NCI-H2107 (cell line): Measurements from ENCODE around the gene LZTS2.

ENCODE experiments used
- DNase-seq: peaks from one replicate; lab custom pipeline; 2025; lab: John Stamatoyannopoulos, UW

LZTS2 gene

GRCh38 chr10:100979791-100980272, 19.8 kb upstream of the LZTS2 start:
- DNase-seq, result no peak

GRCh38 chr10:100980311-100980710, 19.3 kb upstream of the LZTS2 start:
- no peak for DNase-seq

- no peak for DNase-seq
These were observed 18.9 kb upstream of the LZTS2 start for GRCh38 chr10:100980711-100981110.

- no peak for DNase-seq
These were observed 18.3 kb upstream of the LZTS2 start for GRCh38 chr10:100981178-100981772.

DNA sequence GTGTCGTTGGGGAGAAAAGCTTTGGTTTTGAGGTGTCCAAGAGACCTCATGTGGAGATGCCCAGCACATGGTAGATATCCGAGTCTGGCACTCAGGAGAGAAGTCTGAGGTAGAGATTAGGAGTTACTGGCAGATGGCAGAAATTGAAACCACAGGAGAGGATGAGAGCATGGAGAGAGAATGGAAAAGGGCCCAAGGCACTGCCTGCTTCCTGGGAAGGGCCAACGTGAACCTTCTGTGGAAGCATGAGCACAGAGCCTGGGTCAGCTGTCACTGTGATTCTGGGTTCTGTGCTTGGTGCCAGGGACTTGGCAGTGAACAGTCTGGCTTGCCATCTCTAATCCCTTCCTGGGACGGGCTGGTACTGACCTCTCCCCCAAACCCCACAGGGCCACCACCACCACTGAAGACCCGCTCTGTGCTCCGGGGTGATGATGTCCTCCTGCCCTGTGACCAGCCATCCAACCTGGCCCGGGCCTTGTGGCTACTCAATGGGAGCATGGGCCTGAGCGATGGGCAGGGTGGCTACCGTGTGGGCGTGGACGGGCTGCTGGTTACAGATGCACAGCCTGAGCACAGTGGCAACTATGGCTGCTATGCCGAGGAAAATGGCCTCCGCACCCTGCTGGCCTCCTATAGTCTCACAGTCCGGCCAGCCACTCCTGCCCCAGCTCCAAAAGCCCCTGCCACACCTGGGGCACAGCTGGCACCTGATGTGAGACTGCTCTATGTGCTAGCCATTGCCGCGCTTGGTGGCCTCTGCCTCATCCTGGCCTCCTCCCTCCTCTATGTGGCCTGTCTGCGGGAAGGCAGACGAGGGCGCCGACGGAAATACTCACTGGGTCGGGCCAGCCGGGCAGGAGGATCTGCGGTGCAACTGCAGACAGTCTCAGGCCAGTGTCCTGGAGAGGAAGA, 16.4 kb upstream of the LZTS2 start:
- no peak for DNase-seq

- no peak for DNase-seq
These were observed 15.5 kb upstream of the LZTS2 start for GRCh38 chr10:100983868-100984671.

DNA sequence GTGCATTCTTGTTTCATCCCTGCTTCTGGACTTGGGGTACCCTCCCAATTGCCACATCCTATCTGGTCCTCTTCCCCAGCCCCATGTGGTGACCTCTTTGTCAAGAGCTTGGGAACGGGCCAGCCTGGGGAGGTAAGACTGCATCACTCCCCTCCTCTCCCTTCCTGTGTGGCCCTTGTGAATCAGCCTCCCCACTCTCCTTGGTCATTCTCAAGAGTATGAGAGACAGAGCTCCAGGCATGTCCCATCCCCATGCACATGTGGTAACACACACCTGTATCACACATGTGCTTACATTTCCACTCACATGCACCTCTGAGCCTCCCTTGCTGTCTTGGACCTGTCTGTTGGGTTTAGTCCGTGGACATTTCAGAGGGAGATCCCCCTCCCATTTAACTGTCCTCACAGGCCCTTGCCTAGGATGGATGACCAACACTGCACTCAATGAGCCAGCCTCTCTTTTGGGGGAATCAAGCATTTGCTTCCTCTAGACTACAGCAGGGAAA, 14.9 kb upstream of the LZTS2 start:
- no peak for DNase-seq

- DNase-seq, result no peak
These were observed 14.3 kb upstream of the LZTS2 start for GRCh38 chr10:100985336-100985735.

- no peak for DNase-seq
These were observed 13.0 kb upstream of the LZTS2 start for GRCh38 chr10:100986623-100986951.

DNA sequence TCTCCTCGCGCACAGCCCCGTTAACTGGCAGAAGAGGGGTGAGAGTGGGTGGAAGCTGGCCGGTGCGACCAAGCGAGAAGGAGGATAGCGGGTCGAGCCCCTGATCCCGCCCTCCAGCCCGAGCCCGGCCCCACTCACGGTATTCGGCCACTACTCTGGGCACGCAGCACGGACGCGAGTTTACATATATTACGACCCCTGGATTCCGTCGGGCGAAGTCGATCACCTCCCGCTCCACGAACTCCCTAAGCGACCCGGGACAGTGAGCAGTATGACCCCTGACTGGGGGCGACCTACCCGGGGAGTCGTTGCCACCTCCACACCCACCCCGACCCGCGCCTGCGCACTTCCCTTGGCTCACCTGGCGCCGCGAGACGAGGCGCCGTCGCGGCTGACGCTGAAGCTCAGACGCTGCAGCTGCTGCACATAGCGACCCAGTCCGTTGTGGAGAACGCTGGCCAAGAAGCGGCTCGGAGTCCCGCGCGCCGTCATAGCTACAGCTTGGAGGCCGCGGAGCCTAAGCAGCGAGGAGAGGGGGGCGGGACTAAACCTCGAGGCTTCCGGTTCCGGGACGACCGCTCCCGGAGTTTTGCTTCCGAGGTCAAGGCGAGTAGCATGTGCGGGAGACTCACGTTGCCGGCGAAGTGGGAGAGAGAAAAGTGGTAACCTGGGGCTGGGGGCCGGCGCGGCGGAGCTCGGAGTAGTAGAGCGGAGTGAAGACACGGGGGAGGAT, 12.5 kb upstream of the LZTS2 start, which contains the start of the genes MRPL43 and TWNK:
Gene MRPL43 (minus strand): TSS at position 546 of the 733 bp plus-strand sequence. CDS start 54 bp downstream, at position 492.
Gene TWNK (plus strand): TSS at position 592 of the 733 bp plus-strand sequence. CDS start 668 bp downstream, outside the sequence.
- peak; percentile 7 for DNase-seq

DNA sequence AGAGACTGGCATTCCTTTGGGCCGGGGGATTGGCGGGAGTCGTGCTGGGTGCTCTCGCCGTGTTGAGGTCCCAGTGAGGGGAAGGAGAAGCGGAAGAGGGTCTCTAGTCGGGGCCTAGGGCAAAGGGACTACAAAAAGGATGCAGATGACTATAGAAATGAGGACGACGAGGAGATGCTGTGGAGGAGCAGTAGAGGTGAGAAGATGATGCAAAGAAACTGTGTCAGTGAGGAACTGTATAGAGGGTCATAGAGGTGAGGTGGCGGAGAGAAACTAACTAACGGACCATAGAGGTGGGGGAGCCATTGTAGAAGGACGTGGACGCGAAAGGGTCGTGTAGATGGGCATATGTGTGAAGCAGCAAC, 11.9 kb upstream of the LZTS2 start:
- no peak for DNase-seq

DNA sequence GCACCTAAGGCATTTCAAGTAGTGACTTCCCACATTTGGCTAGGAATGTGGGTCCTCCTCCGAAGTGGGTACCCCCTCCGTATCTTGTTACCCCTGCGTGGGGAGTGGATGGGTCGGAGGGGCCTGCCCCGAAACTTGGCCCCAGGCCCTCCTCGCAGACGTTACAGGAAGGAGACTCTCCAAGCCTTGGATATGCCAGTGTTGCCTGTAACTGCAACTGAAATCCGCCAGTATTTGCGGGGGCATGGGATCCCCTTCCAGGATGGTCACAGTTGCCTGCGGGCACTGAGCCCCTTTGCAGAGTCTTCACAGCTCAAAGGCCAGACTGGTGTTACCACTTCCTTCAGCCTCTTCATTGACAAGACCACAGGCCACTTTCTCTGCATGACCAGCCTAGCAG, 11.4 kb upstream of the LZTS2 start:
- DNase-seq, result no peak

- DNase-seq, result no peak
These were observed 10.5 kb upstream of the LZTS2 start for GRCh38 chr10:100989088-100989487.

- no peak for DNase-seq
These were observed 5.5 kb upstream of the LZTS2 start for GRCh38 chr10:100993986-100994708.

DNA sequence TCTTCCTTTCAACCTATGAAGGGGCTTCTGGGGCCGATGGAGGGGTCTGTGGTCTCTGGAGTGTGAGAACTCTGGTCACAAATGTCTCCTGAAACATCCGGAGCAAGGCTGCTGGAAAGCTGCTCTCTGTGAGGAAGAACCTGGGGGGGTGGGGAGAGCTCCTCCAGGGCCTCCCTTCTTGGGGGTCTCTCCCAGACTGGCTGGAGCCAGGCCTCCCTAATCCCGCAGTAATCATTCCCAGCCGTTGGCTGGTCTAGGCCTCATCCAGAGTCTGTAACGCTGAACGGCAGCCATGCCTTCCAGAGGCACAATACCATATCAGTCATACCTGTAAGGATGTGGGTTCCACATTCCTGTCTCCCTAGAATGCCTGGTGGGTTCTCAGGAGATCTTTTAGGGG, 4.4 kb upstream of the LZTS2 start:
- no peak for DNase-seq

GRCh38 chr10:100996678-100997359, 2.8 kb upstream of the LZTS2 start:
- DNase-seq, result no peak

- peak; percentile 32 for DNase-seq
These were observed 2.0 kb upstream of the LZTS2 start for GRCh38 chr10:100997360-100998182.

DNA sequence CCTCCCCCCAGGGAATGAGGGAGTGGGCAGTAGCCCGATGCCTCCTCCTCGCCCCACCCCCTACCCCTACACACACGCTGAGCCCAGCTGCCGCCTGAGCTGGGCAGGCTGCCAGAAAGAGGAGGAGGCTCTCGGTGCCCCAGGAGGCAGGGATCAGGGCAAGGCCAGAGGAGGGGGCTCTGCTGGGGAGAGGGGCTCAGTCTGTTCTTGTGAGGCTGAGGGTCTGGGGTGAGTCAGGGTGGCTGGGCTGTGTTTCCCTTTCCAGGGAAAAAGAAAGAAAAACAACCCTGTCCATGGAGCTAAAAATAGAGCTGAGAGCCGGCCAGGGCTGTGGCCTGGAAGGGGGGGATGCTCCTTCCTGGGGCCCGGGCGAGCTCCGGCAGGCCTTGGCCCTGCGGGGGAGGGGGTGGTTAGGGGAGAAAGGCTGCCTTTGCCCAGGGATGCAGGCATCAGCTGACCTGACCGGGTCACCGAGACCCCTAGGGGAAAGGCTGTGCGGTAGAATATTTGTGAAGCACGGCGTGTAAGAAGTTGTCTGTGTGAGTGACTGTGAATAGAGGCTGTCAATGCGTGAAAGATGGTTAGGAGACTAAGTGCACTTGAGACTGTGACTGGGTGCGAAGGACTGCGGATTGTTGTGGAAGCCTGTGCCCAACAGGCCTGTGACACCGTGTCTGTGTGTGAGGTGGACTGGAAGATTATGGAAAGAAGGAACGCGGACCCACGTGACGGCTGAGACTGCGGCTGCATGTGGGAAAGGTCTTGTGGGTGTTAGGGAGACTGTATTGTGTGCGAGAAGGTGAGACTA, 1.2 kb upstream of the LZTS2 start:
- DNase-seq, result peak; percentile 54
